GM21717 (cell line): Measurements from ENCODE around the gene IRAK1.

Source experiments
- ATAC-seq: cut with Tn5 transposase; IDR thresholded peaks from one replicate; pipeline ENCODE4 v1.9.1; 2021; ENCODE audit warnings: mild to moderate bottlenecking, moderate library complexity; ENCODE audit not compliant: unreplicated experiment

The IRAK1 gene

DNA sequence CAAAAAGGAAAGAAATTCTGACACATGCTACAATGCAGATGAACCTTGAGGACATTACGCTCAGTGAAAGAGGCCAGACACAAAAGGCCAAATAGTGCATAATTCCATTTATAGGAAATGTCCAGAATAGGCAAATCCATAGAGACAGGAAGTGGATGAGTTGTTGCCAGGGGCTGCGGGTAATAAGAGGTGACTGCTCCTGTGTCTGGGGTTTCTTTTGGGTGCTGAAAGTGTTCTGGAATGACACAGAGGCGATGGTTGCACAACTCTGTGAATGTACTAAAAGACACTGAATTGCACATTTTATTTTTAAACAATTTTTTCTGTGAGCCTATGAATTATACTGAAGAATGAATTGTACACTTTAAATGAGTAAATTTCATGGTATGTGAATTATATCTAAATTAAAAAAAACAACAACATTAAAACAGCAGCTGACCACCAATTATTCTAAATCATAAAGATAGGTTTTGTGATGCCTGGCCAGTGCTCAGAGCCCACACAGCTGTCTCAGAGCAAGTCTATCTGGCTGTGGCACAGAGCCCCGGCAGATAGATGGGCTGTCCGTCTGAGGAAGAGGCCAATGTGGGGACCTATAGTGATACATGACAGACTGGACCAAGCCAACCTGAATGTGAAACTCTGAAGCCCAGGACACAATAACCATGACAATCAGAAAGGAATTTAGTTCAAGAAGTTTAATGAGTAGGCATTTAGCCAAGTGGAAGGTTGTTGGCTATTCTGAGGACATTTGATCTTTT, 23.5 kb upstream of the IRAK1 start:
- no peak for ATAC-seq

DNA sequence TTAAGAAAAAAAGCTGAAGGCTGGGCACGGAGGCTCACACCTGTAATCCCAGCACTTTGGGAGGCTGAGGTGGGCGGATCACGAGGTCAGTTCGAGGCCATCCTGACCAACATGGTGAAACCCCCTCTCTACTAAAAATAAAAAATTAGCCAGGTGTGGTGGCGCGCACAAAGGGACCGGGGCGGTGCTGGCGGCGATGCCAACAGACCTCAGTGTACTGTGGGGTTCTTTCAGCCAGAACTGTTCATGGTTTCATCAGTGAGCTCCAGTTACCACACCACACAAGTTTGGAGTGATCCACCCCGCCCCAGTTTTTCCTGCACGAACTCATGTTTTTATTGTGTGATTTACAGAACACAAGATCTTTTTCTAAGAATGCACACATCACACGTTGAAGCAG, 21.2 kb upstream of the IRAK1 start:
- ATAC-seq, result no peak

DNA sequence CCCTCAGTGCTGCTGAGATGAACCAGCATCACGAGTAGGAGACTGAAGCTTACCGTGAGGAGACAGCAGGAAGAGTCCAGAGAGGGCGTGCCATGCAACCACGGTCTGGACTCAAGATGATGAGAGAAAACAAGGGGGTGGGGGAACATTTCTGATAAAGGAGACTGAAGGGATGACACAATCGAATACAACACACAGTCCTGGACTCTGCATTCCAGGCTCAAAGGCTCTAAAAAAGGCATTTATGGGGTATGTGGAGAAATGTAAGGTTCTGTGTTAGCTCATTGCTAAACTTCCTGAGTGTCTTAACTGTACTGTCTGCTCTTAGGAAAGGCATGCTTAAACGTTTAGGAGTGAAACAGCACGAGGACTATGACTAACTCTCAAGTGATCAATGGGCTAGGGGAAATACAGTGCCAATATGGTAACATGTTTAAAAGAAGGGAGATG, 20.6 kb upstream of the IRAK1 start:
- no peak for ATAC-seq

DNA sequence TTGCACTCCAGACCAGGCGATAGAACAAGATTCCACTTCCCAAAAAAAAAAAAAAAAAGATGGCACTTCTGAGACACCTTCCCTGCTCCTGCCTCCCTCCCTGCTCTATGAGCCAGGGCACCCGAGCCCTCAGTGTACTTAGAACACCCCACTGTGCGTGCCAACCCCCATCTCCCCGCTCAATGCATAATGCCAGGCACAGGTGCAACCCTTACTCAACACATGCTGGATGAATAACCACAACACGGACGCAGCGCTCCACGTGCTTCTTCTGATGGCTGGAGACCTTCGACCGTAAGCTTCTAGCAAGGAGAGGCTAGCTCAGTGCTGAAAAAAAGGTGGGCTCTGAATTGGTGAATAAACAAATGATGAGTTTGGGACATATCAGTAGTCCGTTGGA, 19.9 kb upstream of the IRAK1 start:
- ATAC-seq, result no peak

DNA sequence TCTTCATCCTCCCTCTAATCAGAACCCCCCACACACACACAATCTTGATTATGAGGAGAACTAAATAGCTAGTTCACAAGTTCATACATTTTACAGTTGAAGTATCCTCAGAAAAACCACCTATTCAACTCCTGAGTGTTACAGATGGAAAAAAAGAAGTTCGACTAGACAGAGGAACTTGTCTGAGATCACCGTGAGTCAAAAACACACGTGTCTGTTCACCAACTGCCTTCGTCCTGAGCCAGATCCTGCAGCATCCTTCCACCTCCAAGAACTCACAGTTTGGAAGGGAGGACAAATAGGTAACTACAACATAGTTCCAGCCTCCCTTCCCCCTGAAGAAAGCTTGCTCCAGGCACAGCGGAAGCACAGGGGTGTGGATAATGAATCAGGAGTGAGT, 19.0 kb upstream of the IRAK1 start:
- ATAC-seq, result no peak

DNA sequence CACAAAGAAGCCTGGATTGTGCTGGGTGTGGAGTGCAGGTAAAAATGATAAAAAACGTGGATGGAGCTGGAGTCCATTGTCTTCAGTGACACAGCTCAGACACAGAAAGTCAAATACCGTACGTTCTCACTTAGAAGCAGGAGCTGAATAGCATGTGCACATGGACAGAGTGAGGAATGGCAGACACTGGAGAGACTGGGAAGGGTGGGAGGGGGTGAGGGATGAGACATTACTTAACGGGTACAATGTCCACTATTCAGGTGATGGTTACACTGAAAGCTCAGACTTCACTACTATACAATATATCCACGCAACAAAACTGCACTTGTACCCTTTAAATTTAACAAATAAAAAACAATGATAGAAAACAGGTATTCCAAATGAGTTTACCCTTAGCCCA, 18.1 kb upstream of the IRAK1 start:
- ATAC-seq, result no peak

DNA sequence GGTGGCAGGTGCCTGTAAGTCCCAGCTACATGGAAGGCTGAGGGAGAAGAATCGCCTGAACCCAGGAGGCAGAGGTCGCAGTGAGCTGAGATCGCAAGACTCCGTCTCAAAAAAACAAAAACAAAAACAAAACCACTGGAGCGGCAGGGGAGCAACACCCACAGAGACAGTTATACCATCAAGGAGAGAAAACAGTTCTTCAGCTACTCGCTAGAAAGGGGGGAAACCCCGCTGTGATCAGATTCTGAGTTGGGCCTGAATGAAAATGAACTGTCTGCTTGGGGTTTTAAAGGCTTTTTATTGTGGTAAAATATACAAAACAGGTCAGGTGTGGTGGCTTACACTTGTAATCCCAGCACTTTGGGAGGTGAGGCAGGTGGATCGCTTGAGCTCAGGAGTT, 16.8 kb upstream of the IRAK1 start:
- ATAC-seq, result no peak

DNA sequence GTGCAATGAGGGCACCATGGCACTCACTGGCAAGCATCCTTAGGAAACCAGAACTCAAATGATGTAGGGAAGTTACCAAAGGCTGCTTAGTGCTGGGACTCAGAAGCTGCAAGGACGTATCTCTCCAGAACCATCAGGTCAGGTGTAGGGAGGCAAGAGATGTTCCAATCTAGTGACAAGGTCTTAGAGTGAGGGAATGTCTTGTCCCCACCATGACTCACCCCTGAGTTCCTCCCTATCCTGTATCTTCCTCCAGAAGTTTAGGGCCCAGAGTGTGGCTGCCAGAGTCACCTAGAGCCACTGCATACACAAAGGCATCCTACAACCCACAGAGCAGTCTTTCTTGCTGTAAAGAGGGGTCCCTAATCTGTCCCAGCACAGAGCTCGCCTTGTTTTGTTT, 14.1 kb upstream of the IRAK1 start:
- ATAC-seq, result no peak

DNA sequence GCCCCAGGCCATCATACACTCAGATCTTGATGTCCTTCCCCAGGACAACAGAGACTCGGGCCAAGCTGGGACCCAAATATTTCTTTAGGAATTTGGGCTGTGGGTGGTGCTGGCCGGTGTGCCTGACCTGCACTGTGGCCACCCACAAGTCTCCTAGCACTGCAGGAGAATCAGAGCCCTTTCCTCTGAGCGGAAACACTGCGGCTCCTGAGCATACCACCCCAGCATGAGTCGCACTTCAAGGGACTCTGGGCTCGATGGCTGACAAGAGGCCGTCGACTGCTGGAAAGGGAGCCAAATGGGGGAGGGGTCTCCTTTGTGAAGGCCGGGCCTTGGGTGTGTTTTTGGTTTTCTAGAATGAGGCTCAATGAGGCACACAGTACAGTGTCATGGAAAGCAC, 13.0 kb upstream of the IRAK1 start:
- ATAC-seq, result no peak

DNA sequence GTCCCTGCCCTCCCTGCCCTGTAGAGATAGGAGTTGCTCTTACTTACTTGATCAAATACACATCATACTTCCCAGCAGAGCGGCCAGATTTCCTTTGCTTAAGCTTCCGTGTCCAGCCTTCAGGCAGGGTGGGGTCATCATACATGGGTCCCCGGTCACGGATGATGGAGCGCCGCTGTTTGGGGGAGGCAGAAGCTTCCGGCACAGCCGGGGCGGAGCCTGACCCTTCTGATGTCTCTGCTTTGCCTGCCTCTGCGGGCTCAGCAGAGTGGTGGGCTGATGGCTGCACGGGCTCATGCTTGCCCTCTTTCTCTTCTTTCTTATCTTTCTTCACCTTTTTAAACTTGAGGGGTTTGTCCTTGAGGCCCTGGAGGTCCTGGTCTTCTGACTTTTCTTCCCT, 12.5 kb upstream of the IRAK1 start:
- no peak for ATAC-seq

DNA sequence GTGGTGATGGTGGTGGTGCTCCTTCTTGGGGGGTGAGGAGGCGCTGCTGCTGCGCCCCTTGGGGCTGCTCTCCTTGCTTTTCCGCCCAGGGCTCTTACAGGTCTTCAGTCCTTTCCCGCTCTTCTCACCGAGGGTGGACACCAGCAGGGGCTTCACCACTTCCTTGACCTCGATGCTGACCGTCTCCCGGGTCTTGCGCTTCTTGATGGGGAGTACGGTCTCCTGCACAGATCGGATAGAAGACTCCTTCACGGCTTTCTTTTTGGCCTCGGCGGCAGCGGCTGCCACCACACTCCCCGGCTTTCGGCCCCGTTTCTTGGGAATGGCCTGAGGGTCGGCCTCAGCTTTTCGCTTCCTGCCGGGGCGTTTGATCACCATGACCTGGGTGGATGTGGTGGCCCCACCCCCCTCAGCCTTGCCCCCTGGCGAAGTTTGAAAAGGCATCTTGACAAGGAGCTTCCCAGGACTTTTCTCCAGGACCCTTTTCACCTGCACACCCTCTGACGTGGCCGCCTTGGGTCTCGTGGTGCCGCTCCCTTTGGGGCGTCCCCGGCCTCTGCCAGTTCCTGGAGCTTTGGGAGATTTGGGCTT, 11.1 kb upstream of the IRAK1 start:
- no peak for ATAC-seq

DNA sequence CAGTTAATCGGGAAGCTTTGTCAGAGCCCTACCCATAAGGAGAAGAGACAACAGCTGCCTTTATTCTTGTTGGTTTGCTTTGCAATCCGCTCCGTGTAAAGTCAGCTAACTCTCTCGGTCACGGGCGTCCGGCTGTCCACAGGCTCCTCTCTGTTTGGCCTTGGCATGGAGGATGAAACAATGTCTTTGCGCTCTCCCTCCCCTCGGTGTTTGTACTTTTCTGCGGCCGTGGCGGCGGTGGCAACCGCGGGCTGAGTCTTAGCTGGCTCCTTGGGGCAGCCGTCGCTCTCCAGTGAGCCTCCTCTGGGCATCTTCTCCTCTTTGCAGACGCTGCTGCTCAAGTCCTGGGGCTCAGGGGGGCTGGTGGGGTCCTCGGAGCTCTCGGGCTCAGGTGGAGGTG, 10.6 kb upstream of the IRAK1 start:
- no peak for ATAC-seq

DNA sequence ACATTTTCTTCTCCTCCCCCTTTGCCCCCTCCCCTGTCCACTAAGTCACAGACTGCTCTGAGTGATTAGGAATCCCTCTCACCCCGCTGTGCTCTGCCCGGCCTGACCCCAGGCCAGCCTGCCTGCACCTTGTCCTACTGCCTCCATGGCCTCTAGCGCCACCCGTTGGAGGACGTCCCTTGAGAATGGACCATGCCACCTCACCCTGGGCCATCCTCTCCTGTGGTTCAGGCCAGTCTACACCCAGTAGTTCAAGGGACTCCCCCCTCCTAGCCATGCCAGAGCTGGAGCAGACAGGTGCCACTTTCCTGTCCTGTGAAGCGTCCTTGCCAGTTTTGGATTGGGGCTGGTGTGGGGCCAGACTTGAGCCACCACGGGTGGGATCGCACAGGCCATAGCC, 9.7 kb upstream of the IRAK1 start:
- ATAC-seq, result no peak

DNA sequence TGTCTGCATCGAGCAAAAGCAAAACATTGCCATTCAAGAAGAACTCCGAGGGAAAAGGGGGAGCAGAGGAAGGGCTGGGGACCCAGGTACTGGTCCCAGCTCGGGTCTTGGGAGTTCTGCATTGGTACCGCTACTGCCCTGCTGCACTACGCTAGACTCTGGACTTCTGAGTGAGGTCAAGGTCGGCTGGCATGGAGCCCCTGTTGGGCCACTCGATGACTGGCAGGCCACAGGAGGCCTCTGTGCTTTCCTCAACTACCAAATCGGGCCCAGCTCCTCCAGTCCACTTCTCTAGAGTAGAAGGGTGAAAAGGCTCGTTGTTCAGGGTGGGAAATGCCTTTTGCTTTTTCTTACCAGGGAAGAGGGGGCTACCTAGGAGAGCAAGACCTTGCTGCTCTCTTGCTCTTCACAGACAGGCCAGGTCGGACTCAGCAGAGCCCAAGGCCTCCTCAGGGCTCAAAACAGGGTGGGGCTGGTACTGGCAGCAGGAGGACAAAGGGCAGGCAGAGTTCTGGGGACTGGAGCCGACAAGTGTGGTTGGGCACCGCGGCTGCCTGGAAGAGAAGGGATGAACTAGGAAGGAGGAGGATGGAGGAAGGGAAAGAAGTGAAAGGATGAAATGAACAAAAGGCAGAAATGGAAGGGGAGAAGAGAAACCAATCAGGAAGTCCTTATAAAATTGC, 8.9 kb upstream of the IRAK1 start:
- ATAC-seq, result no peak

DNA sequence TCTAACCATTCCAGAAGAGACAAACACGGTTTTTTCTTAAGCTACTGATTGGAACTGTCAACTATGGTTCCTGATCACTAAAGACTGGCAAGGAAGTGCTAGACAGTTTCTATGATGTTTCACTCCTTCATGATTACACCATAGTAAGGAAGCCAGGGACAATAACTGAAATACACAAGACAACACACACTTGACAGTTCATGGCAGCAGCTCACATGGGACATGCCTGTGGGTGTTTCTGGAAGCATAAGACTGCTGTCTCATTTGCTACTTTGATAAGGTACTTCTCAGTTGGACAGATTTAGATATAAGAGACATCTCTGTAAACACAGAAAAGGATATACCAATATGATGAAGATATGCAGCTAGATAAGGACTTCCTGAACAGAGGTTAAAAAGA, 8.3 kb upstream of the IRAK1 start:
- no peak for ATAC-seq

DNA sequence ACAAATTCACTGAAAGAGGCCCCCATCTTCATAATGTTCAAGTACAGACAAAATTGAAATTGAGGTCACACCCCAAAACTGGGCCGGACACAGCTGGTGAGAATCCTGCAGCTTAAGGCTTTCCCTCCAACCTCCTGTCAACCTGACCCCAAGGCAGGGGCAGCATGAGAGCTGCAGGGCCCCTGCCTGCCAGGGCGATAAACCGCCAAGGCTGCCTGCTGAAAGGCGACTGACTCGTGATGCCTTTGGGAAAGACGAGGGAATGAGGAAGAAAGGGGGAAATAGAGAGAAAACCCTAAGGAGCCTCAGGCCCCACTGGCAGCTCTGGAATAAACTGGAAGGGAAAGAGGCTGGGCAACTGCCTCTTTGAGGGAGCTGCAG, 7.3 kb upstream of the IRAK1 start:
- ATAC-seq, result no peak

DNA sequence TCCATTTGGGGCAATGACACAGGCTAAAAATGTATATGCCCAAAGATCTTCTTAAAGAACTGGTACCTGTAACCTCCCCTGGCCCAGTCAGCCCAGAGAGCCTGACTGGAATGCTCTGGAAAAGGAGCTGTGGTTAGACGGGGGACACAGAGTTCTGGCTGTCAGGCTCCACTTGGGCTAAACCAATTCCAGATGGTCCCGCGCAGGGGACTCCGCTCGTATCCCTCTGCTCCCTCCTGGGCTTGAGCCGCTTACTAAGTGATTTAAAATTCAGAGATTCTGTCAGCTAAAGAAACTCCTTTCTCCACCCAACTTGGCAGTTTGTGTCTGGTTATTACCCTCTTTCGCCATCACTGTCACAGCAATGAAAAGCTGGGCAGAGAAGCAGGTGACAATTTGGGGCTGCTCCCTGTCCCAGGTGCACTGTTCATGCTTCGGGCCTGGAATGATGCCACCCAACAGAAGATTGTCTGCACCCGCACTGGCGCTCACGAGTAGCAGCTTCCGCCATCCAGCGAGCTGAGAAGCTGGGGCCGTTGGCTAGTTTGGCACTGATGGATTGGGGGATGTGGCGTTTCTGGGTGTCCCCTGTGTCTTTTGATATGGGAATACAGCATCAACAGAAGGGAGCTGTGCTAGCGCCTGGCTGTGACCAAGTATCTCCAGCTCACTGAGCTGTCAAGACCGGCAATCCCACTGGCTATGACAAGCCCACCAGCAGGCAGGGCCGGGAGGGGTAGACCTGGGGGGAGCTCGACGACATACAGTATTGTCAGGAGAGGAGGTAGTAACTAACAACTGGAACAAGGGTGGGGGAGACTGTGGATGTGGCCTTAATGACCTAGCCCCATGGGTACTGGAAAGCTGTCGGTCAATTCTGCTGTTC, 6.7 kb upstream of the IRAK1 start:
- no peak for ATAC-seq

DNA sequence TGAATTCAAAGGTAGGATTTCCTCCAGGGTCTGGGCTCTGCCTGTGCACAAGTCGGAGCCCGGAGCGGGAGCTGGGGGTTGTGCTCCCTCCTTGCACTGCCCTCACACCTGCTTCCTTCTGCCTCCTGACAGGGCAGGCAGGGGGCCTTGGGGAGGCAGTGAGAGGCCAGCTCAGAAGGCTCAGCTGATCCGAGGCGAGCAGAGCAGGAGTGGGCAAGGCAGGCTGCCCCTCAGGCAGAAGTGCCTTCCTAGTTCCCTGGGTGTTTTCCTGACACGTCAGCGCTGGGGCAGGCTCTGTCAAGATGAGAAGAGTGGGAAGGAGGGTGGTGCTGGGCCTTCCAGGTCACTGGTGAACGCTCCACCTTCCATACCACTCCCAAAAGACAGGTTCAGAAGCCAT, 5.5 kb upstream of the IRAK1 start:
- no peak for ATAC-seq

DNA sequence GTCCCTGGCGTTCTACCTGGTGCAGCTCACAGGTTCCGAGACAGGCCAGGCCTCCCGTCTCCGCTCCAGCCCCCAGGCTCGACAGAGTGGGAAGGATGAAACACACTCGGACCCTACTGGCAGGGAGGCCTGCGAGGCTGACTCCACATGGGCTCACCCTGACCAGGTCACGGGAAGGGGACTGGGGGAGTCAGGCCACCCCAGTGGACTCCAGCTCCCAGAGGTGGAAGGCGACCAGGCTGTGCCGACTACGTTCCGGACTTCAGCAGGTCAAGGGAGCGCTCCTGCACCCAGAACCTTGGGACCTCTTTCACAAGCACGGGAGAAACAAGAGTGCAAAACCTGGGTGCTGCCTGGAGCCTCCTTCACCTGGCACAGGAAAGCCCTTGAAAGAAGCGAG, 4.6 kb upstream of the IRAK1 start:
- ATAC-seq, result no peak

DNA sequence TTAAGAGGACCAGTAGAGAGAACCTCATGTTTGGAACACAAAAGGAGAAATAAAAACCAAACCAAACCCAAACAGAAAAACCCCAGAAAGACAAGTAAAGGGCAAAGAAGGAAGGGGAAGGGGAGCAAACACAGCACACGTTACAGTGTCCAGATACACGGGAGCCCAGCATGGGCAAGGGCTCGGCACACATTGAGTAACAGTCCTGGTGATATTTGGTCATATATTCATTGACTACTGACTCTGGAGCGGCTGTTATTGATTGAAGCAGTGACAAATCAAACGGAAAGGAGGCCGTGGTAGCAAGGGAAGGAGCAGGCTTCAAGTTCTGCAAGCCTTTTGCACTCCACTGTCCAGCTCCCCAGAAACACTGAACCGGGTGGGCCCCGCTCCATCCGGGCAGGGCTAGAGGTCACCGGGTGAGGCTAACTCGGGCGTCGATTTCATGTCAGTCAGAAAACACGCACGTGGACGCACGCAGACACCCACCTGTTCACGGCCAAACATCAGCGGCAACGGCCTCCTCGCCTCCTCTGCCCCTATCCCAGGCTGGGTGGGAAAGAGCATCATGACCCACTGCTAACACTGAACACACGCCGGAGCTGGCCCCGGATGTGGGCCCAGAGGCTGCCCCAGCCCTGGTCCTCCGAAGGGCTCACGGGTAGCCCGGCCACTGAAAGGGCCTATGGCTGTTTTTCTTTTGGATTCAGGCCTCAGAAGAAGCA, 3.7 kb upstream of the IRAK1 start:
- ATAC-seq, result no peak

DNA sequence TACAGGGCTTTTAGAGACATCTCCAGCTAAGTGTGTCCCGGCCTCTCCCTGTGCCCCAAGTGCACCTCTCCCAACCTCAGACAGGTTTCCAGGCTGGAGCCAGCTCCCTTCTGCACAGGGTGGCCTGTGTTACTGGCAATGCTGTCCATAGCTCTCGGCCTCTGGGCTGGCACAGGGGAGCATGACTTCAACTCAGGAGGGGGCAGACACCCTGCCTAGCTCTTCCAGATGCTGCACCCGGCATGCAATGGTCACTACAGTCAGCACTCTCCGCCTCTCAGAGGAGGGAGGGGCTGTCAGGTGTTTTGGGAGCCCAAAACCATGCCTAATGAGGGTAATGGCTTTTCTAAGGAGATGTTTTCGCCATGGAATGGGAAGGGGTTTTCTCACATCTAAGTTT, 2.4 kb upstream of the IRAK1 start:
- no peak for ATAC-seq
